ENCODE measurements around the gene EIPR1.

Gene EIPR1

GRCh38 chr2:3283206-3283605, 94.4 kb downstream of the EIPR1 start:
- Histone ChIP-seq H3K9me3 (ENCODE audit: severe bottlenecking) (no peaks in the 10 kb centered on the region), H3K36me3 (ENCODE audit: low read depth) (no peaks in the 10 kb centered on the region), H3K4me3 (ENCODE audit: severe bottlenecking) (no peak overlapping the region), H3K27ac (ENCODE audit: poor library complexity, severe bottlenecking) (no peak overlapping the region), H3K4me1 (ENCODE audit: insufficient read depth, poor library complexity, severe bottlenecking) (no peaks in the 10 kb centered on the region), H3K27me3 (ENCODE audit: insufficient read depth, poor library complexity, severe bottlenecking) (no peaks in the 10 kb centered on the region)
- DNase-seq (ENCODE audit: low spot score), result no peak
- no peak for TF ChIP-seq CTCF (IDR thresholded peaks at IDR 0.05; ENCODE audit: poor library complexity, severe bottlenecking)
- no peak for ATAC-seq (ENCODE audit: low read depth)

- Histone ChIP-seq H3K4me1 (ENCODE audit: insufficient read depth, poor library complexity, severe bottlenecking) (no peaks in the 10 kb centered on the region), H3K27ac (ENCODE audit: poor library complexity, severe bottlenecking) (no peak overlapping the region), H3K27me3 (ENCODE audit: insufficient read depth, poor library complexity, severe bottlenecking) (no peaks in the 10 kb centered on the region), H3K4me3 (ENCODE audit: severe bottlenecking) (no peak overlapping the region), H3K36me3 (ENCODE audit: low read depth) (no peaks in the 10 kb centered on the region), H3K9me3 (ENCODE audit: severe bottlenecking) (no peaks in the 10 kb centered on the region)
- DNase-seq (ENCODE audit: low spot score) (no peak), ATAC-seq (ENCODE audit: low read depth) (peak; percentile 65)
- no peak for TF ChIP-seq CTCF (IDR thresholded peaks at IDR 0.05; ENCODE audit: poor library complexity, severe bottlenecking)
Observed at GRCh38 chr2:3282056-3282998, 95.3 kb downstream of the EIPR1 start.

GRCh38 chr2:3280683-3281520, 96.7 kb downstream of the EIPR1 start:
- Histone ChIP-seq H3K27ac (ENCODE audit: poor library complexity, severe bottlenecking) (no peak overlapping the region), H3K4me1 (ENCODE audit: insufficient read depth, poor library complexity, severe bottlenecking) (no peaks in the 10 kb centered on the region), H3K9me3 (ENCODE audit: severe bottlenecking) (no peaks in the 10 kb centered on the region), H3K27me3 (ENCODE audit: insufficient read depth, poor library complexity, severe bottlenecking) (no peaks in the 10 kb centered on the region), H3K4me3 (ENCODE audit: severe bottlenecking) (no peak overlapping the region), H3K36me3 (ENCODE audit: low read depth) (no peaks in the 10 kb centered on the region)
- TF ChIP-seq CTCF (IDR thresholded peaks at IDR 0.05; ENCODE audit: poor library complexity, severe bottlenecking), result no peak
- ATAC-seq (ENCODE audit: low read depth) (no peak), DNase-seq (ENCODE audit: low spot score) (no peak)

- DNase-seq (ENCODE audit: low spot score) (no peak), ATAC-seq (ENCODE audit: low read depth) (no peak)
- Histone ChIP-seq H3K4me1 (ENCODE audit: insufficient read depth, poor library complexity, severe bottlenecking) (no peaks in the 10 kb centered on the region), H3K4me3 (ENCODE audit: severe bottlenecking) (no peak overlapping the region), H3K27me3 (ENCODE audit: insufficient read depth, poor library complexity, severe bottlenecking) (no peaks in the 10 kb centered on the region), H3K36me3 (ENCODE audit: low read depth) (no peaks in the 10 kb centered on the region), H3K27ac (ENCODE audit: poor library complexity, severe bottlenecking) (no peak overlapping the region), H3K9me3 (ENCODE audit: severe bottlenecking) (no peaks in the 10 kb centered on the region)
- TF ChIP-seq CTCF (IDR thresholded peaks at IDR 0.05; ENCODE audit: poor library complexity, severe bottlenecking), result no peak
Observed at GRCh38 chr2:3280197-3280596, 97.4 kb downstream of the EIPR1 start.

All from RWPE2 (cell line).